GM19240 (cell line): ENCODE data around the gene DNAH11.
"Not testable (repeated sequence)": the region's sequence is repeated elsewhere in the genome, so short reads cannot be mapped to it uniquely, and the experiment has no call there.

Source experiments
- DNase-seq: peaks from one replicate; pipeline ENCODE4 v3.0.0; 2011; ENCODE audit warnings: low spot score; ENCODE audit not compliant: insufficient read length

Gene DNAH11

GRCh38 chr7:21926448-21926847 is 383.6 kb downstream of the DNAH11 start:
- DNase-seq = no peak

GRCh38 chr7:21927693-21928092 is 384.9 kb downstream of the DNAH11 start:
- DNase-seq = no peak

- not testable (repeated sequence) for DNase-seq
Observed at GRCh38 chr7:21933293-21933692, 390.5 kb downstream of the DNAH11 start.

GRCh38 chr7:21934808-21935207 is 392.0 kb downstream of the DNAH11 start:
- no peak for DNase-seq

- no peak for DNase-seq
Observed at GRCh38 chr7:21938463-21938862, 395.6 kb downstream of the DNAH11 start.

- peak; percentile 19 for DNase-seq
Observed at GRCh38 chr7:21939136-21939857, 396.5 kb downstream of the DNAH11 start.

- DNase-seq = no peak
Observed at GRCh38 chr7:21939858-21940372, 397.1 kb downstream of the DNAH11 start.

- no peak for DNase-seq
Observed at GRCh38 chr7:21941611-21942141, 398.8 kb downstream of the DNAH11 start.

- DNase-seq = no peak
Observed at GRCh38 chr7:21942955-21943354, 400.1 kb downstream of the DNAH11 start.

GRCh38 chr7:21943436-21943835 is 400.6 kb downstream of the DNAH11 start:
- no peak for DNase-seq

GRCh38 chr7:21944616-21945453 is 402.0 kb downstream of the DNAH11 start:
- no peak for DNase-seq

GRCh38 chr7:21945454-21946221 is 402.8 kb downstream of the DNAH11 start, which contains the start of gene CDCA7L:
TSS of gene CDCA7L (minus strand) at chr7:21945899. CDS start at chr7:21945804, 95 bp downstream.
- no peak for DNase-seq

GRCh38 chr7:21946222-21946709 is 403.4 kb downstream of the DNAH11 start:
- DNase-seq = no peak

GRCh38 chr7:21947056-21947455 is 404.2 kb downstream of the DNAH11 start:
- DNase-seq = no peak

- no peak for DNase-seq
Observed at GRCh38 chr7:21947946-21948345, 405.1 kb downstream of the DNAH11 start.

GRCh38 chr7:21948364-21948763 is 405.5 kb downstream of the DNAH11 start:
- DNase-seq = no peak

- DNase-seq = no peak
Observed at GRCh38 chr7:21948887-21949540, 406.2 kb downstream of the DNAH11 start.
